NCI-H2196 treated with DMSO at 0.1 percent for 48 hours (cell line): ENCODE results near the gene HIPK2.

Experiments
- DNase-seq: peaks from one replicate; lab custom pipeline; 2025; ENCODE audit not compliant: unreplicated experiment; lab: John Stamatoyannopoulos, UW

HIPK2 gene

DNA sequence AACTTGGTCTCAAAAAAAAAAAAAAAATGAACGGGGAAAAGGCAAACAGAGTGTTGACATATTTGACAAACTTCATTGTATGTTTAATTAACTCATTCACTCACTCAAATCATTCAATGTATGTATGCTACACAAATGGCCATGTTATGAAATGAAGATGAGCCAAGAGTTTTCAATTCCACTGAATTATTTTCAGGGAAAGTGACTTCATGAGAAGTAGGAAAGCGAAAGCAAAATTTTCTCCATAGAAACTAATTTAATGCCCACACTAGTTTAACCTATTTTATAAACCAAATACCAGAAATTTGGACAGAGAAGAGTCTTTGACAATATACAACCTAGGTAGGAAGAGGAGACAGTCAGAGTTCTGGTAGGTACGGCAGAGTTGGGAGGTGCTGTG lies 119.5 kb downstream of the HIPK2 start:
- DNase-seq: no peak

DNA sequence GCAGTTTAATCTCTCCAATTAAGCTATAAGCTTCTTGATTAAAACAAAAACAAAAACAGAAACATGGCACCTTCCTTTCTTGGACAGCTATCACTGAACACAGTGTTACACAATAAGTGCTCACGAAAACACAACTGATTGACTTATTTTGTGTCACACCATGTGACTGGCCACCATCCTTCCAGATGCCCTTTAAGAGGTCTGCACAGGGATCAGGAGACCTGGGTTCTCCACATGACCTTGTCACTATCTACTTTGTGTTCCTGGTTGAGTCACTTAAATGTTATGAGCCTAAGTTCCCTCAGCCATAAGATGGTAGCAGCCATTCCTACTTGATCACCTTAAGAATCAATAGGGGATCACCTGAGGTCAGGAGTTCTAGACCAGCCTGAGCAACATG lies 120.1 kb downstream of the HIPK2 start:
- no peak for DNase-seq

DNA sequence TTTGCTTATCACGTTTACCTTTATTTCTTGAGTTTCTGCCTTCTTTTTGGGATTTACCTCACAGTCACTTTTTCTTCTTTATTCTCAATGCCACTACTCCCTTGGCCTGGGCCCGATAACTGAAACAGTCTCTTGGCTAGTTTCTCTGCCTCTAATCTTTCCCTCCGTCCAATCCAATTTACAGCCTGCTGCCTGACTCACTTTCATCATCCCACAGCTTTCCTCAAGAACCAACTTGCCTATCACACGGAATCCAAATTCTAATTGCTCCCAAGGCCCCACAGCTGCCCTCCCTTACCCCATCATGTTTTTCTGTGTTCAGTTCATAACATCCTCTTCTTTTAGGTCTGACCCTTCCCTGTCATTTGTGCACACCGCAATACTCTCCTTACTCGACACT lies 121.4 kb downstream of the HIPK2 start:
- DNase-seq: no peak

DNA sequence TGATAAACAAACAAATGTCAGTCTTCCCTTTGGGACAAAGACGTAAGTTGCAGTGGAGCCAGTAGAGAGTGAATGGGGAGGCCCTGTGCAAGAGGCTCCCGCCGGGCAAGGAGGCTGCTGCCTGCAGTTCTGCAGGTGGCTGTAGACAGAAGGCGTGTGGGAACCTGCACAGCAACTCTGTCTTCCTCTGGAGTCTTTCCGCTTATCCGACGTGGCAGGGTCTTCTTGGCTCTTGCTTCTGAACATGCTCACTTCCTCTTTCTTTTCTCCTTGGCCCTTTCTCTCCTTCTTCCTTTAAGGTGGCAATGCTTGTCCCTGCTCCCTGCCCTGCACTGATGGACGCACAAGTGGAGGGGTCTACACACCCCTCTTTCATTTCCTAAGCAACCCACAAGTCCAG lies 122.5 kb downstream of the HIPK2 start:
- DNase-seq: no peak

DNA sequence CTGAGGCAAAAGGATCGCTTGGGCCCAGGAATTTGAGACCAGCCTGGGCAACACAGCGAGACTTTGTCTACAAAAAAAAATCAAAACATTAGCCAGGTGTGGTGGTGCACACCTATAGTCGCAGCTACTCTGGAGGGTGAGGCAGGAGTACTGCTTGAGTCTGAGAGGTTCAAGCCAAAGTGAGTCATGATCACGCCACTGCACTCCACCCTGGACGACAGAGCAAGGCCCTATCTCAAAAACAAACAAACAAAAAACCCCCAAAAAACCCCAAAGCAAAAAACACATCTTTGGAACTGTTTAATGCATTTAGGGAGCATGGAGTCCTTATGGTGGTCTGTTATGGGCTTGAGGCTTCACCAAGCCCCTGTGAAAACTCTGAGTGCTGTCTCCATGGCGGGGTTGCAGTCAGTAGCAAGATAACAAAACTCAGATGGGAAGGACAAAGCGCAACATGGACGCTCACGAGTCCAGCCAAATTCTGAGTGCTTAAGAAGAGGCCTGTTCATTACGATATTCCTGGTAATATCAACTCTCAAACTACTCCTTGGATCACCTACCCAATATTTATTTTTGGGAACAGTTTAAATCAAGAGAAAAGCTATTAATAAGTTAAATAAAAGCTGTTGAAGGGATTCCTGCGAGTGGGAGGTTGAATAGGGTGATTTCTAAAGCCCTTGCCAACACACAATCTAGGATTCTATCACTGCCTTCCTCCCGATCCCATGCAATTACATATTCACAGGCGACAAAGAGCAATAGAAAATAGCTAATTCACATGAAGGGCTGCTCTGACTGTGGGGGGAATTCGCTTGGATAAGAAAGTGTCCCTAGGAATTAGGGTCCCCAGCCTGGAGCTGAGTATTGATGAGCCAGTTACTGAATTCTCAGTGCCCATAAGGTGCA lies 123.3 kb downstream of the HIPK2 start:
- no peak for DNase-seq

DNA sequence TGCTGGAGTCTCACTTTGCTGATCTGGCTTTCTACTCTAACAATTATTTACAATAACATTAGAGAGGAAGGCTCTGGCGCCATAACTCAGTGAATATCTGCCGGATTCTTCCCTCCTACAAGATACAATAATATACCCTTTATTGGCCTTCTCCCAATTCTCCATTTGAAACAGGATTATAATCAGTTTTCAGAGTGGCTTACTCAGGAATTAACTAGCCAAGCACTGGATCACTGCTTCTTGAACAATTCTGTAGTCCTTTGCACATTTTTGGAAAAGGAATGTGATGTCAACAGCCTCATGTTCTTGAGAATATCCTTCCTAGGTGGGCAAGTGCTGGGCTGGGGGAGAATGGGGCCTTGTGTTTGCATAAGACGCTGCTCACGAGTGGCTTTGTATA lies 125.9 kb downstream of the HIPK2 start:
- DNase-seq: no peak

DNA sequence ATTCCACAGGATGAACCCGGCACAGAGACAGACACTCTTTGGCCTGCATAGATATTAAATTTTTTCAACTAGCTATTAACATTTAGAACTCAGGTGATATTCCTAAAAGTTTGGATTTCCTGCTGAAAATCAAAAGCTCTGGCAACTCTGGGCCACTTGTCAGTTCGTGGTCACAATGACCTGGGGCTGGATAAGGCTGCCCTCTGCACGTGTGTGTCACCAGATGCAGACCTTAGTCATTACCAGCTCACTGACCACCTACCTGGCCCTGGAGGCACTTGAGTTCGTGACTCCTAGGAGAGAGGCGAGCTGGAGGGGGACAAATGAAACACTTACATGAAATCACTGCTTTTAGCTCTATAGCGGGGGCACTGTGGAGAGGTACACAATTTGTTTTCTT lies 126.5 kb downstream of the HIPK2 start:
- DNase-seq: no peak

DNA sequence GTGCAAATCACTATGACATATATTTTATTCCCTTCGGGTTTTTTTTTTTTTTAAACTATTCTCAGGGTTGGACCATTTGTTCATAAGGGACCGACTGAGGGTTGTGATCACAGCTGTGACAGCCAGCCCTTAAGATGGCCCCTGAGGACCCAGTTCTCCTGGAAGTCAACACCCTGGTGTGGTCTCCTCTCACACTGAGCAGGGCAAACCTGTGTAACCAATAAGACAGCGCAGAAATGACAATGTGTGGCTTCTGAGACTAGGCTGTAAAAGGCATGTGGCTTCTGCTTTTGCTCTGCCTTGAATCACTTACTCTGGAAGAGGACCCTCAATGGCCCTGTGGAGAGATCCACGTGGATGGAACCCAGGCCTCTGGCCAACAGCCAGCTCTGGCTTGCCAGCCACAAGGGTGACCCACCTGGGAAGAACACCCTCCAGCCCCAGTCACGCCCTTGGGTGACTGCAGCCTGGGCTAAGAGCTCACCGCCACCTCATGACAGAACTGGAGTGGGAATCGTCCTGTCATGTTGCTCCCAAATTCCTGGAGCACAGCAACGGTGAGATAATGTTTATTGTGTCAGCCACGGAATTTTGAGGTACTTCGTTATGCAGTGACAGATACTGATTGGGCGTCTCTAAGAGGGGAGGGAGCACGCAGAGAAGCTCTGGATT lies 127.2 kb downstream of the HIPK2 start:
- DNase-seq: no peak

DNA sequence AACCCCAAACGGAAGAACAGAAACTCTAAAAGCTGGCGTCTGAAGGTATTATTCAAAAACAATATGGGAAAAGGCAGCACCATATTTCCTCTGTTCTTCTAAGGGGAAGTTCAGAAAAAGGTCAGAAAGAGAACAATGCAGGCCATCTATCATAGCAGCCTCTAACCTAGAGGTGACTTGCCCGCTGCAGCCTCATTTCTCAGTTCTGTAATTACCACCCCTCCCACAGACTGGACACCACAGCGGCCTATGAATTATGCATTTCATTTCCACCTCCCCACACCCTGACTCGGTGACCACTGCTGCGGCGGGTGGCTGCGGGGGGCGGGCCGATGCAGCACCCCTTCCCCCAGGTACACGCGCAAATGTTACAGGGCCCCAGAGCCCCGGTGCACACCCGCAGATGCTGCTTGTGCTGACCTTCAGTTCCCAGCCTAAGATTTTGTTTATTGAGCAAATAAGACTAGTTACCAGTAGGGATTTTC lies 128.8 kb downstream of the HIPK2 start:
- DNase-seq: no peak

DNA sequence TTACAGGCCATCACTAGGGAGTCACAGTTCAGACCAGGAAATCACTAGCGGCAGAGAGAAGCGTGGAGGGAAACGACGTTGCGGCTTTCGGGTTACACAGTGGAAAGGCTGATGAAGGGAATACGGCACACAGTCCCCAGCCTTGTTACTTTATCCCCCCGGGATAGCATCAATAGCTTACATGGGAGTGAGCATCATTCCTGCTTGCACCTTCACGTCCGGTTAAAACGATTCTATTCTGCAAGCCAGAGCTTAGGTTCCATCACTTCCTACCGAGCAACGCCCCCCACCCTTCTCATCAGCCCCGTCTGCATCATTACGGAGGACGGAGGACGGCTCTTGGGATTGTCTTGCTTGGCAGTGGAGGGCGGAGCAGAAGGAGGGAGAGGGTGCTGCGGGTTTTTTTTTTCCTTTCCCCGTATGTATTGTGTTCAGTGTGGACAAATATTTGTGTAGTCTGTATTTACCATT lies 129.4 kb downstream of the HIPK2 start:
- DNase-seq: no peak

DNA sequence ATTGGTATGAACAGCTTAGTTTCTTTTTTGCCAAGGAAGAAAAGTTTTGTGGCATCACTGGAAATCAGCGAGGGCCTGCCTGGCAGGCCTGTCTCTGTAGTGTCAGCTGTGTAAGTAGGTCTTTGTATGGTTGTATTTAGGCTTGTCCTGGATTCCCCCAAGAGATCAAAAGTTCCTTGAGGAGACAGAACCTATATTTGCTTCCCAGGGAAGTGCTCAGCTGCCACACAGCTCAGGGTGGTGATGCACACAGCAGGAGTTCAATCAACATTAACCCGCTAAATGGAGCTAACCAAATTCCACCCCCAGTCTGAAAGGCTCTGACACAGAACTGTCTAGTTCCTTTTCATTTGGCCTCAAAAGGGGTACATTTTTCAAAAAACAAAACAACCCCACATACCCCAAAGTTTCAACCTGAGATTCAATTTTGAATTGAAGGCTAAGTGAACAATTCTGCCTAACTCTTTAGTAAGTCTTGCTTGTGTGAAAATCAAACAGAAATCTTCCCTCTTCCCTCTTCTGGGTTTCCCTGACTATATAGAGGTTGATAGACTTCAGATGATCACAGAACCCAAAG lies 129.9 kb downstream of the HIPK2 start:
- DNase-seq: no peak

DNA sequence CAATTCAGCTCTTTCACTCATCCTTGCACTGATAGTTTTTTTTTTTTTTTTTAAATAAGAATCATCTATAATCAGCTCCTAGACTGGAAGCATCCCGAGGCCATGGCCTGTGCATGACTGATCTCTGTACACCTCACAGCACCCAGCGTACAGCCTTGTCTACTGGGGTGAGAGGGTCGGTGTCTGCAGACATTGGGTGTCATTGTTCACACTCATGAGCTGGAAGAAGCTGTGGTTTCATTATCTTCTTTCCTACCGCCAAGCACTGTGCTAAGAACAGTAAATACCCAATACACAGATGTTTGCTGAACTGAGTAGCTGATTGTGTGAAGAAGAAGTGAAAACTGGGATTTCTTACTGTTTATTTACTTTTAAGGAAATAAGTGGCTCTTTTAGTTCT lies 130.7 kb downstream of the HIPK2 start:
- no peak for DNase-seq

DNA sequence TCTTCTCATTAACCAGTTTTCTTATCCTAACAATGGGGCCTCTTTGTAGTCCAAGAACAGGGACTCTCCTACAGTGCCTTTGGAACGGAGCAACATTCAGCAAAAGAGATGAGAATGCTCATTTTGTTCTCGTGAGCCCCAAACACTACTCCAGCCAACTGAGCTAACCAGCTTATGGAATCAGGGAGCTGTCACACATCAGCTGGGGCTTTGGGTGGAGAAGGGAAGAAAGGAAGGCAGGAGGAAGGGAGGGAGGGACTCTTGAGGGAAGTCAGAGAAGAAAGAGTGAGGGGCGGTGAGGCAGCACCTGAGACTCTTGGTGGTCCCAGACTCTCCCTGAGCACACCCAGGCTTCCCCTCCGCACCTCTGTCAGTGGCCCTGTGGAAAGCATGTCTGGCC lies 131.2 kb downstream of the HIPK2 start:
- DNase-seq: no peak

DNA sequence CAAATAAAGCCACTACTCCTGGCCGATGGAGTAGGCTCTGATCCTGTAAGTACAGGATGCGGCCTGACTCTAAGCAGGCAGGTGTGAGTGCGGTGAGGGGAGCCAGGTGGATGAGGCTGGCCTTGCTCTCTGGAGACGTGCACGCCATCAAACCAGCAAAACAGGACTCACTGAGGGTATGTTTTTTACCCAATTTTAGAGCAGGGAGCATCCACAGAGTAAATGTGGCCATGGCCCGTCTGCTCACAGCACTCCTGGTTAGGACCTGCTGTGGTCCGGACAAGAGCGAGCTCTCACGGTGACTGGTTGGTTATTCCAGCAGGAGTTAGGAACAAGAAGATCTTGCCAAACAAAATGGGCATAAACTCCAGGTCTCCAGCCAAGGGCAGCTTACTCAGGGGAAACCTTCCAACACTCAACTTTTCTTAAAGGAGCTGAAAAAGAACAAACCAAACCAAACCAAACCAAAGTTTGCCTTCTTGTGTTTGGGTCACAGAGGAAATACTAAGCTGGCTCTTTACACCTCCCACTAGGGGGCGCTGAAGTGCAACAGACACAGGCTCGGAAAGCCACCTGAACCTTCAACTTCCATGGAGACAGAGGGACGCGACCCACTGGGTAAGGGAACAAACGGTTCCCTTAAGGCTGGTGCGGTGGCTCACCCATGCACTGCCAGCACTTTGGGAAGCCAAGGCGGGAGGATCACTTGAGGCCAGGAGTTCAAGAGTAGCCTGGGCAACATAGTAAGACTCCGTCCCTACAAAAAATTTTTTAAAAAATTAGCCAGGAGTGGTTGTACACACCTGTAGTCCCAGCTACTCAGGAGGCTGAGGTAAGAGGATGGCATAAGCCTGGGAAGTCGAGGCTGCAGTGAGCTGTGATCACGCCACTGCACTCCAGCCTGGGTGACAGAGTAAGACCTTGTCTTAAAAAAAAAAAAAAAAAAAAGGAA lies 131.9 kb downstream of the HIPK2 start:
- DNase-seq: peak; percentile 55

DNA sequence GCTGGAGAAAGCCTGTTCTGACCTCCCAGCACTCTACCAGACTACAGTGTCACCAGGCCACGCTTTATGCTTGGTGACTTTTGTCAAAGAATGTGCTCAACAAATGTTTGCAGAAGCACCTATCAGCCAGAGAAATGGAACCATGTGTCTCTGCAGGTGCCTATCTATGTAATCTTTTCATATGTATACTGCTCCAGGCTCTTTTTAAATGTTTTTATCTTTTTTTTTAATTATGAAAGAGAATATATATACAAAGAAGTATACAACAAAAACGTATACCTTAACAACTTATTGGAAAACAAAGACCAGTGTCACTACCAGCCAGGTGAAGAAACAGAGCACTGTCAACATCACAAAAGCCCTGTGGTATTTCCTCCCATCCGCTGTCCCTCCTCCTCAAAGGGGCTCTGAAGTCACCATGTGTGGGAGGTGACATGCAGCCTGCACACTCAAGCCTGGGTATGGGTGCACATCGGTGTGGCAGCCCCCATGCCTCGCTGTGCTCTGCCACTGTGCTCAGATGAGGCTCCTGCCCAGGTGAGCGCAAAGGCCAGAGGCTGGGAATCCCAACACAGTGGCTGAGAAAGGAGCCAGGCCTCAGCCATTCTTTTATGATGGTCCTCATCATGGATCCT lies 133.7 kb downstream of the HIPK2 start:
- DNase-seq: no peak

DNA sequence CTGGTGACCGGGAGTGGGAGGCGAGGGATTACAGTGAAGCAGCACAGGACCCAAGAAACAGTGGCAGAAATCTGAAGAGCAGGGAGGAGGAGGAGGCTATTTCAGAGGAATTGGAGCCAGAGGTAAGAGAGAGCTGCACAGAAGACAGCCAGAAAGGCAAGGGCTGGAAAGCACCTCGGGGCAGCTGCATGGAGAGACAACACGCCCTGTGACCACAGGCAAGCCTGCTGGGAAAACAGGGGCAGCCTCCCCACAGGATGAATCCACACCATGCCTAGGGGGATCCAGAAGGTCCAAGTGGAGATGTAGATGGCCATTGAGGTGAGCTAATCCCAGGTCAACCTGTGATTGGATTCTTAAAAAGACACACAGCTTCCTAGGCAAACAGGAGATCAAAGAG lies 135.5 kb downstream of the HIPK2 start:
- no peak for DNase-seq

DNA sequence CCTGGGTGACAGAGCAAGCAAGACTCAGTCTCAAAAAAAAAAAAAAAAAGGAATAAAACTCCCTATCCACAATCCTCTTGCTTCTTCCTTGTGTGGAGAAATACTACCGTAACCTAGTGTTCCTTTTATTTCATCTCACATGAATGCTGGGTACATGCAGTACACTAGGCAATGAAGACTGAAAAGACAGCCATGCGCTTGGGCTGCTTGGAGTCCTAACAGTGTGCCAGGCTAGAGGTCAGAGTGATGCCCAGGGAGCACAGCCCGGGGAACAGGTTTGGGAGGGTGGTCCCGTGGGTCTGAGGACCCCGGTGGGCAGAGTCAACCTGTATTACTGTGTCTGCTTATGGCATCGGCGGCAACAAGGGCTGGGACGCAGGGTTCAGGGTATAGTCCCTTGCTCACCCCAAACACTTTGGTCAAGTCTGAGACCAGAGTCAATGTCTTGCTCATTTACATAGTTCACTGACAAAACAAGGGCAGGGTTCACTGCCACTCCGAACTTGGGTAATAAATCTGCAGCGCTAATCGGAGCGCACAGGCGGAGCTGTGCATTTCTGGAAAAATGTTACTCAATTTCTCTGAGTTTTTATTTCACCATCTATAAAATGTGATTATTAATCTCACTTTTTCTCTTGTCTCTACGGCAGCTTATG lies 136.3 kb downstream of the HIPK2 start:
- no peak for DNase-seq

DNA sequence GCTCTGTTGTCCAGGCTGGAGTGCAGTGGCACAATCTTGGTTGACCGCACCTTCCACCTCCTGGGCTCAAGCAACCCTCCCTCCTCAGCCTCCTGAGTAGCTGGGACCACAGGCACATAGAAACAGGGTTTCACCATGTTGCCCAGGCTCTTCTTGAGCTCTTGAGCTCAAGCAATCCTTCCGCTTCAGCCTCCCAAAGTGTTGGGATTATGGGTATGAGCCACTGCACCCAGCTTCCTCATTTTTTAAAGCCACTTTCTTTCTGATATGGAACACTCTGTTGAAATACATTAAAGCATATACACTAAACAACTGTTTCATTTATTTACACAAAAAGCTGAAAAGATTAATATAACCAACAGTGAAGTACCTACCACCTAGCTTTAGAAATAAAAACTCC lies 137.1 kb downstream of the HIPK2 start:
- DNase-seq: no peak

DNA sequence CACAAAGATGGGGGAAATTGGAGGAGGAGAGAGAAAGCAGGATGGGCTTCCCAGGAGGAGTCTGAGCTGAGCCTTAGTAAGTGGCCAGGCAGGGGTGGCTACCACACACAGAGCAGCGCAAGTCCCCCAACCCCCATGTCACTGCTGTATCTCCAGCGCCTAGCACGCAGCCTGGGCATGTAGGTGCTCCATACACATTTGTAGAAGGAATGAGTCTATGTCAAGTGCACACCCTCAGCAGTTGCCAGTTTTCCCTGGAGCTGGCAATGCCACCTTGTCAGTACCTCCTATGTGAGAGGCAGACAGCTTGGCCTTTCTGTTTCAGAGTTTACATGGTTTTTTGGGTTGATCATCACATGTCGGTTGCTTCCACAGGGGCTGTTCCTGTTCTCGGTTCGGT lies 138.2 kb downstream of the HIPK2 start:
- DNase-seq: no peak
